WTC11 (cell line): ENCODE results near the gene NECTIN4. TPM values are rescaled to one million over a fixed set of nuclear protein-coding genes. Genes with fewer than 3 reads are reported as not detected.
A peak's percentile ranks its signal among the peaks of the same experiment; 100 is the strongest.

Source experiments
- EMX1 ChIP-seq: fragments of 250-450 bp; sonication (Bioruptor Pico); IDR thresholded peaks from 2 replicates; pipeline ENCODE4 v1.8.0; 2021; ENCODE audit warnings: mild to moderate bottlenecking
- ESRRA ChIP-seq: sonication (generic); formaldehyde crosslinking; IDR thresholded peaks from 2 replicates; pipeline ENCODE4 v1.8.1; 2022; ENCODE audit warnings: mild to moderate bottlenecking, missing genetic modification reagents, borderline replicate concordance
- ETV6 ChIP-seq: sonication (generic); formaldehyde crosslinking; IDR thresholded peaks from 2 replicates; pipeline ENCODE4 v1.8.1; 2022; ENCODE audit warnings: mild to moderate bottlenecking, missing genetic modification reagents
- GRHL2 ChIP-seq: fragments of 250-450 bp; sonication (Bioruptor Pico); IDR thresholded peaks from 2 replicates; pipeline ENCODE4 v1.8.0; 2022; ENCODE audit warnings: mild to moderate bottlenecking, moderate library complexity; ENCODE audit not compliant: insufficient replicate concordance, severe bottlenecking
- HMGA2 ChIP-seq: fragments of 250-450 bp; sonication (Bioruptor Pico); IDR thresholded peaks from 2 replicates; pipeline ENCODE4 v1.4.0; 2021; ENCODE audit warnings: mild to moderate bottlenecking, moderate library complexity
- IRF2 ChIP-seq: sonication (generic); formaldehyde crosslinking; IDR thresholded peaks from 2 replicates; pipeline ENCODE4 v1.8.0; 2022; ENCODE audit warnings: low read depth, missing genetic modification reagents, borderline replicate concordance
- KAT7 ChIP-seq: sonication (generic); formaldehyde crosslinking; IDR thresholded peaks from 2 replicates; pipeline ENCODE4 v1.8.1; 2023; ENCODE audit warnings: missing genetic modification reagents, mild to moderate bottlenecking, borderline replicate concordance
- MYBL2 ChIP-seq: sonication (generic); formaldehyde crosslinking; IDR thresholded peaks from 2 replicates; pipeline ENCODE4 v1.8.1; 2023; ENCODE audit warnings: mild to moderate bottlenecking, moderate library complexity, missing genetic modification reagents
- NR2C2 ChIP-seq: sonication (generic); formaldehyde crosslinking; IDR thresholded peaks from 2 replicates; pipeline ENCODE4 v1.8.0; 2022; ENCODE audit warnings: mild to moderate bottlenecking, missing genetic modification reagents
- PRRX2 ChIP-seq: fragments of 250-450 bp; sonication (Bioruptor Pico); IDR thresholded peaks from 2 replicates; pipeline ENCODE4 v1.8.0; 2021; ENCODE audit warnings: mild to moderate bottlenecking
- SMAD4 ChIP-seq: sonication (generic); formaldehyde crosslinking; IDR thresholded peaks from 2 replicates; pipeline ENCODE4 v1.8.0; 2022; ENCODE audit warnings: mild to moderate bottlenecking, missing genetic modification reagents
- SOX15 ChIP-seq: fragments of 250-450 bp; sonication (Bioruptor Pico); IDR thresholded peaks from 2 replicates; pipeline ENCODE4 v1.9.0; 2021; ENCODE audit warnings: mild to moderate bottlenecking
- TCF7 ChIP-seq: sonication (generic); formaldehyde crosslinking; IDR thresholded peaks from 2 replicates; pipeline ENCODE4 v1.8.0; 2022; ENCODE audit warnings: mild to moderate bottlenecking, low read depth, missing genetic modification reagents, moderate library complexity
- ZBTB21 ChIP-seq: sonication (generic); formaldehyde crosslinking; IDR thresholded peaks from 2 replicates; pipeline ENCODE4 v1.8.1; 2023; ENCODE audit warnings: mild to moderate bottlenecking, missing genetic modification reagents, borderline replicate concordance
- ZNF232 ChIP-seq: sonication (generic); formaldehyde crosslinking; IDR thresholded peaks from 2 replicates; pipeline ENCODE4 v1.8.0; 2022; ENCODE audit warnings: mild to moderate bottlenecking, missing genetic modification reagents
- ZNF423 ChIP-seq: fragments of 250-450 bp; sonication (Bioruptor Pico); IDR thresholded peaks from 2 replicates; pipeline ENCODE4 v2.1.2; 2022; ENCODE audit warnings: mild to moderate bottlenecking, moderate library complexity
- total RNA-seq: library from RNA; stranded (reverse); gene quantifications from 3 replicates; pipeline ENCODE4 v1.2.3, GENCODE V29; 2021
- TF ChIP-seq, protein P1 (sequence below): sonication (generic); formaldehyde crosslinking; IDR thresholded peaks from 2 replicates; pipeline ENCODE4 v1.8.1; 2023; ENCODE audit warnings: mild to moderate bottlenecking, moderate library complexity, missing genetic modification reagents
- TF ChIP-seq, protein P2 (sequence below): sonication (generic); formaldehyde crosslinking; IDR thresholded peaks from 2 replicates; pipeline ENCODE4 v1.8.1; 2023; ENCODE audit warnings: mild to moderate bottlenecking, missing genetic modification reagents, moderate library complexity
- TF ChIP-seq, protein P3 (sequence below): sonication (generic); formaldehyde crosslinking; IDR thresholded peaks from 2 replicates; pipeline ENCODE4 v1.8.0; 2022; ENCODE audit warnings: mild to moderate bottlenecking, missing genetic modification reagents
- TF ChIP-seq, protein P4 (sequence below): fragments of 250-450 bp; sonication (Bioruptor Pico); IDR thresholded peaks from 2 replicates; pipeline ENCODE4 v1.9.0; 2021; ENCODE audit warnings: mild to moderate bottlenecking, borderline replicate concordance
- TF ChIP-seq, protein P5 (sequence below): sonication (generic); formaldehyde crosslinking; IDR thresholded peaks from 2 replicates; pipeline ENCODE4 v1.8.0; 2023; ENCODE audit warnings: missing genetic modification reagents
- TF ChIP-seq, protein P6 (sequence below): sonication (generic); formaldehyde crosslinking; IDR thresholded peaks from 2 replicates; pipeline ENCODE4 v1.8.1; 2023; ENCODE audit warnings: mild to moderate bottlenecking, missing genetic modification reagents, borderline replicate concordance
- TF ChIP-seq, protein P7 (sequence below): sonication (generic); formaldehyde crosslinking; IDR thresholded peaks from 2 replicates; pipeline ENCODE4 v1.8.1; 2023; ENCODE audit warnings: mild to moderate bottlenecking, missing genetic modification reagents

NECTIN4 gene
- total RNA-seq, 1 experiment from 2014 or later: 1.7 TPM

DNA sequence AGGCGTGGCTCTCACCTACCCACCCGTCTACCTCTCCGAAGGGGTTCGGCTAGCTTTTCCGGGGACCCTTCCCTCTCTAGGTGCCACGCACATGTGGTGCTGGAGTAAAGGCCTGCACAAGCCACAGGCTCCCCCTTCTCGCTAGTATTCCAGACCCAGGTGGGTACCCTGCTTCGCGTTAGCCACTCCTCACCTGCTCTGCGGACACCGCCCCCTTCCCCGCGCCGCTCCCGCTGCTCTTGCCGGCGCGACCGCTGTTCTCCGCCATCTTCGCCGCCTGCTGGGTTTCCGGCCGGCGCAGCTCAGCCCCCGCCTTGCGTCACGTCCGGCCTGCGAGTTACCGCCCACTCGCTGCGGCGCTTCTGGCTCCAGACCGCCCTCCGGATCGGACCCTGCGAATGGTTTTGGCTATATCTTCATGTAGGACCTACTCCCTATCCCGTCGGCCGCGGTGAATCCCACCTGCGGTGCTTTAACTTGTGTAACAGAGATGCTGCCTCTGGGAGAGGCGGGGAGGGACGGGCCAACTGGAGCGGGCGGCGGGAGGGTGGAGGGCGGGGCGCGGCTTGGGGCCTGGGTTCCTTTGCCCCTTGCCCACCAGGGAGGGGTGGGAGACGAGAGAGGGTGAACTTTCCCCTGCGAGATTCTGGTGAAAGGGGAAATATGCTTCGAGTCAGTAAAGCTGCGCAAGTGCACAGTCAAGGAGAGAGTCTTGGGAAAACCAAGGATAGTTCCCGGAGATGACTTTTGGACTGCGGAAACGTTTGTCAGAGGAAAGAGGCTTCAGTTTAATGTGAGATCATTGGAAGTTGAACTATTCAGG is 28.6 kb upstream of the NECTIN4 start, which contains the start of the genes NIT1 and PFDN2 (continued):
- TF ChIP-seq, protein P1, sequence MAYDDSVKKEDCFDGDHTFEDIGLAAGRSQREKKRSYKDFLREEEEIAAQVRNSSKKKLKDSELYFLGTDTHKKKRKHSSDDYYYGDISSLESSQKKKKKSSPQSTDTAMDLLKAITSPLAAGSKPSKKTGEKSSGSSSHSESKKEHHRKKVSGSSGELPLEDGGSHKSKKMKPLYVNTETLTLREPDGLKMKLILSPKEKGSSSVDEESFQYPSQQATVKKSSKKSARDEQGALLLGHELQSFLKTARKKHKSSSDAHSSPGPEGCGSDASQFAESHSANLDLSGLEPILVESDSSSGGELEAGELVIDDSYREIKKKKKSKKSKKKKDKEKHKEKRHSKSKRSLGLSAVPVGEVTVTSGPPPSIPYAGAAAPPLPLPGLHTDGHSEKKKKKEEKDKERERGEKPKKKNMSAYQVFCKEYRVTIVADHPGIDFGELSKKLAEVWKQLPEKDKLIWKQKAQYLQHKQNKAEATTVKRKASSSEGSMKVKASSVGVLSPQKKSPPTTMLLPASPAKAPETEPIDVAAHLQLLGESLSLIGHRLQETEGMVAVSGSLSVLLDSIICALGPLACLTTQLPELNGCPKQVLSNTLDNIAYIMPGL: peak; percentile 53; the same call in 1 of the 2 replicates
- TF ChIP-seq PRRX2 (CRISPR knock-in tag) (no peak), ZBTB21 (CRISPR knock-in tag) (no peak), ZNF423 (CRISPR knock-in tag) (no peak), IRF2 (CRISPR knock-in tag) (no peak), SOX15 (CRISPR knock-in tag) (no peak), ZNF232 (CRISPR knock-in tag) (peak; percentile 70; the same call in 1 of the 2 replicates), SMAD4 (CRISPR knock-in tag) (no peak), MYBL2 (CRISPR knock-in tag) (peak; percentile 88), ESRRA (CRISPR knock-in tag) (0 out of 2 replicates have a peak, but pooled peaks have one; percentile 58), TCF7 (CRISPR knock-in tag) (no peak), EMX1 (CRISPR knock-in tag) (no peak), HMGA2 (CRISPR knock-in tag) (no peak), NR2C2 (CRISPR knock-in tag) (no peak), GRHL2 (no peak), ETV6 (peak; percentile 93), KAT7 (CRISPR knock-in tag) (peak; percentile 93; the same call in 1 of the 2 replicates)
- TF ChIP-seq, protein P2, sequence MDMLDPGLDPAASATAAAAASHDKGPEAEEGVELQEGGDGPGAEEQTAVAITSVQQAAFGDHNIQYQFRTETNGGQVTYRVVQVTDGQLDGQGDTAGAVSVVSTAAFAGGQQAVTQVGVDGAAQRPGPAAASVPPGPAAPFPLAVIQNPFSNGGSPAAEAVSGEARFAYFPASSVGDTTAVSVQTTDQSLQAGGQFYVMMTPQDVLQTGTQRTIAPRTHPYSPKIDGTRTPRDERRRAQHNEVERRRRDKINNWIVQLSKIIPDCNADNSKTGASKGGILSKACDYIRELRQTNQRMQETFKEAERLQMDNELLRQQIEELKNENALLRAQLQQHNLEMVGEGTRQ (CRISPR knock-in tag): no peak
- TF ChIP-seq, protein P3, sequence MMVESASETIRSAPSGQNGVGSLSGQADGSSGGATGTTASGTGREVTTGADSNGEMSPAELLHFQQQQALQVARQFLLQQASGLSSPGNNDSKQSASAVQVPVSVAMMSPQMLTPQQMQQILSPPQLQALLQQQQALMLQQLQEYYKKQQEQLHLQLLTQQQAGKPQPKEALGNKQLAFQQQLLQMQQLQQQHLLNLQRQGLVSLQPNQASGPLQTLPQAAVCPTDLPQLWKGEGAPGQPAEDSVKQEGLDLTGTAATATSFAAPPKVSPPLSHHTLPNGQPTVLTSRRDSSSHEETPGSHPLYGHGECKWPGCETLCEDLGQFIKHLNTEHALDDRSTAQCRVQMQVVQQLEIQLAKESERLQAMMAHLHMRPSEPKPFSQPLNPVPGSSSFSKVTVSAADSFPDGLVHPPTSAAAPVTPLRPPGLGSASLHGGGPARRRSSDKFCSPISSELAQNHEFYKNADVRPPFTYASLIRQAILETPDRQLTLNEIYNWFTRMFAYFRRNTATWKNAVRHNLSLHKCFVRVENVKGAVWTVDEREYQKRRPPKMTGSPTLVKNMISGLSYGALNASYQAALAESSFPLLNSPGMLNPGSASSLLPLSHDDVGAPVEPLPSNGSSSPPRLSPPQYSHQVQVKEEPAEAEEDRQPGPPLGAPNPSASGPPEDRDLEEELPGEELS (CRISPR knock-in tag): peak; percentile 82; the same call in 1 of the 2 replicates
- TF ChIP-seq, protein P4, sequence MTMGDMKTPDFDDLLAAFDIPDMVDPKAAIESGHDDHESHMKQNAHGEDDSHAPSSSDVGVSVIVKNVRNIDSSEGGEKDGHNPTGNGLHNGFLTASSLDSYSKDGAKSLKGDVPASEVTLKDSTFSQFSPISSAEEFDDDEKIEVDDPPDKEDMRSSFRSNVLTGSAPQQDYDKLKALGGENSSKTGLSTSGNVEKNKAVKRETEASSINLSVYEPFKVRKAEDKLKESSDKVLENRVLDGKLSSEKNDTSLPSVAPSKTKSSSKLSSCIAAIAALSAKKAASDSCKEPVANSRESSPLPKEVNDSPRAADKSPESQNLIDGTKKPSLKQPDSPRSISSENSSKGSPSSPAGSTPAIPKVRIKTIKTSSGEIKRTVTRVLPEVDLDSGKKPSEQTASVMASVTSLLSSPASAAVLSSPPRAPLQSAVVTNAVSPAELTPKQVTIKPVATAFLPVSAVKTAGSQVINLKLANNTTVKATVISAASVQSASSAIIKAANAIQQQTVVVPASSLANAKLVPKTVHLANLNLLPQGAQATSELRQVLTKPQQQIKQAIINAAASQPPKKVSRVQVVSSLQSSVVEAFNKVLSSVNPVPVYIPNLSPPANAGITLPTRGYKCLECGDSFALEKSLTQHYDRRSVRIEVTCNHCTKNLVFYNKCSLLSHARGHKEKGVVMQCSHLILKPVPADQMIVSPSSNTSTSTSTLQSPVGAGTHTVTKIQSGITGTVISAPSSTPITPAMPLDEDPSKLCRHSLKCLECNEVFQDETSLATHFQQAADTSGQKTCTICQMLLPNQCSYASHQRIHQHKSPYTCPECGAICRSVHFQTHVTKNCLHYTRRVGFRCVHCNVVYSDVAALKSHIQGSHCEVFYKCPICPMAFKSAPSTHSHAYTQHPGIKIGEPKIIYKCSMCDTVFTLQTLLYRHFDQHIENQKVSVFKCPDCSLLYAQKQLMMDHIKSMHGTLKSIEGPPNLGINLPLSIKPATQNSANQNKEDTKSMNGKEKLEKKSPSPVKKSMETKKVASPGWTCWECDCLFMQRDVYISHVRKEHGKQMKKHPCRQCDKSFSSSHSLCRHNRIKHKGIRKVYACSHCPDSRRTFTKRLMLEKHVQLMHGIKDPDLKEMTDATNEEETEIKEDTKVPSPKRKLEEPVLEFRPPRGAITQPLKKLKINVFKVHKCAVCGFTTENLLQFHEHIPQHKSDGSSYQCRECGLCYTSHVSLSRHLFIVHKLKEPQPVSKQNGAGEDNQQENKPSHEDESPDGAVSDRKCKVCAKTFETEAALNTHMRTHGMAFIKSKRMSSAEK (CRISPR knock-in tag): no peak
- TF ChIP-seq, protein P5, sequence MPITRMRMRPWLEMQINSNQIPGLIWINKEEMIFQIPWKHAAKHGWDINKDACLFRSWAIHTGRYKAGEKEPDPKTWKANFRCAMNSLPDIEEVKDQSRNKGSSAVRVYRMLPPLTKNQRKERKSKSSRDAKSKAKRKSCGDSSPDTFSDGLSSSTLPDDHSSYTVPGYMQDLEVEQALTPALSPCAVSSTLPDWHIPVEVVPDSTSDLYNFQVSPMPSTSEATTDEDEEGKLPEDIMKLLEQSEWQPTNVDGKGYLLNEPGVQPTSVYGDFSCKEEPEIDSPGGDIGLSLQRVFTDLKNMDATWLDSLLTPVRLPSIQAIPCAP (CRISPR knock-in tag): 0 out of 2 replicates have a peak, but pooled peaks have one; percentile 52
- TF ChIP-seq, protein P6, sequence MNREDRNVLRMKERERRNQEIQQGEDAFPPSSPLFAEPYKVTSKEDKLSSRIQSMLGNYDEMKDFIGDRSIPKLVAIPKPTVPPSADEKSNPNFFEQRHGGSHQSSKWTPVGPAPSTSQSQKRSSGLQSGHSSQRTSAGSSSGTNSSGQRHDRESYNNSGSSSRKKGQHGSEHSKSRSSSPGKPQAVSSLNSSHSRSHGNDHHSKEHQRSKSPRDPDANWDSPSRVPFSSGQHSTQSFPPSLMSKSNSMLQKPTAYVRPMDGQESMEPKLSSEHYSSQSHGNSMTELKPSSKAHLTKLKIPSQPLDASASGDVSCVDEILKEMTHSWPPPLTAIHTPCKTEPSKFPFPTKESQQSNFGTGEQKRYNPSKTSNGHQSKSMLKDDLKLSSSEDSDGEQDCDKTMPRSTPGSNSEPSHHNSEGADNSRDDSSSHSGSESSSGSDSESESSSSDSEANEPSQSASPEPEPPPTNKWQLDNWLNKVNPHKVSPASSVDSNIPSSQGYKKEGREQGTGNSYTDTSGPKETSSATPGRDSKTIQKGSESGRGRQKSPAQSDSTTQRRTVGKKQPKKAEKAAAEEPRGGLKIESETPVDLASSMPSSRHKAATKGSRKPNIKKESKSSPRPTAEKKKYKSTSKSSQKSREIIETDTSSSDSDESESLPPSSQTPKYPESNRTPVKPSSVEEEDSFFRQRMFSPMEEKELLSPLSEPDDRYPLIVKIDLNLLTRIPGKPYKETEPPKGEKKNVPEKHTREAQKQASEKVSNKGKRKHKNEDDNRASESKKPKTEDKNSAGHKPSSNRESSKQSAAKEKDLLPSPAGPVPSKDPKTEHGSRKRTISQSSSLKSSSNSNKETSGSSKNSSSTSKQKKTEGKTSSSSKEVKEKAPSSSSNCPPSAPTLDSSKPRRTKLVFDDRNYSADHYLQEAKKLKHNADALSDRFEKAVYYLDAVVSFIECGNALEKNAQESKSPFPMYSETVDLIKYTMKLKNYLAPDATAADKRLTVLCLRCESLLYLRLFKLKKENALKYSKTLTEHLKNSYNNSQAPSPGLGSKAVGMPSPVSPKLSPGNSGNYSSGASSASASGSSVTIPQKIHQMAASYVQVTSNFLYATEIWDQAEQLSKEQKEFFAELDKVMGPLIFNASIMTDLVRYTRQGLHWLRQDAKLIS (CRISPR knock-in tag): no peak
- TF ChIP-seq, protein P7, sequence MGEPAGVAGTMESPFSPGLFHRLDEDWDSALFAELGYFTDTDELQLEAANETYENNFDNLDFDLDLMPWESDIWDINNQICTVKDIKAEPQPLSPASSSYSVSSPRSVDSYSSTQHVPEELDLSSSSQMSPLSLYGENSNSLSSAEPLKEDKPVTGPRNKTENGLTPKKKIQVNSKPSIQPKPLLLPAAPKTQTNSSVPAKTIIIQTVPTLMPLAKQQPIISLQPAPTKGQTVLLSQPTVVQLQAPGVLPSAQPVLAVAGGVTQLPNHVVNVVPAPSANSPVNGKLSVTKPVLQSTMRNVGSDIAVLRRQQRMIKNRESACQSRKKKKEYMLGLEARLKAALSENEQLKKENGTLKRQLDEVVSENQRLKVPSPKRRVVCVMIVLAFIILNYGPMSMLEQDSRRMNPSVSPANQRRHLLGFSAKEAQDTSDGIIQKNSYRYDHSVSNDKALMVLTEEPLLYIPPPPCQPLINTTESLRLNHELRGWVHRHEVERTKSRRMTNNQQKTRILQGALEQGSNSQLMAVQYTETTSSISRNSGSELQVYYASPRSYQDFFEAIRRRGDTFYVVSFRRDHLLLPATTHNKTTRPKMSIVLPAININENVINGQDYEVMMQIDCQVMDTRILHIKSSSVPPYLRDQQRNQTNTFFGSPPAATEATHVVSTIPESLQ (CRISPR knock-in tag): no peak
